HG03196 (cell line): ENCODE measurements around the gene TRAF5.
"Not testable (repeated sequence)": the region's sequence is repeated elsewhere in the genome, so short reads cannot be mapped to it uniquely, and the experiment has no call there.

Experiments
- ATAC-seq: cut with Tn5 transposase; IDR thresholded peaks from one replicate; pipeline ENCODE4 v1.9.1; 2021; ENCODE audit not compliant: unreplicated experiment

TRAF5 gene

DNA sequence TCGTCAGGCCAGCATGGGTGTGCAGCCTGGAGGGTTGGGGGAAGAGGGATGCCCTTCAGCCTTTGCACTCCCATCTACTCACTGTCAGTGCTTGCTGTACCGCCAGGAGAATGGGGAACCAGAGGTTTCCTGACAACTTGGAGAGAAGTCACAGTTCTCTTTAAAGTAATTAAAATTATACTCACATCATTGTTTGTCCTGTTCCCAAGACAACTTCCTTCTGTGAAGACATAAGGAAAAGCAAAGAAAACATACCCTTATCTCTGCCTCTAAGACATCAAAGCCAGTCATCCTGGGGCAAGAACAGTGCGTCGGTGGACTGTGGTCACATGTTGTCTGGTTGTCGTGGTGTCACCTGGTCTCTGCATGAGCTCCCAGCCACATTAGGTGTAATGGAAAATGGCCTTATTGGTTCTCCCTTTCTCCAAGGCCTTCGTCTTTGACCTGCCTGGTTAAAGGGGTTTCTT is 17.6 kb downstream of the TRAF5 start:
- ATAC-seq = no peak

DNA sequence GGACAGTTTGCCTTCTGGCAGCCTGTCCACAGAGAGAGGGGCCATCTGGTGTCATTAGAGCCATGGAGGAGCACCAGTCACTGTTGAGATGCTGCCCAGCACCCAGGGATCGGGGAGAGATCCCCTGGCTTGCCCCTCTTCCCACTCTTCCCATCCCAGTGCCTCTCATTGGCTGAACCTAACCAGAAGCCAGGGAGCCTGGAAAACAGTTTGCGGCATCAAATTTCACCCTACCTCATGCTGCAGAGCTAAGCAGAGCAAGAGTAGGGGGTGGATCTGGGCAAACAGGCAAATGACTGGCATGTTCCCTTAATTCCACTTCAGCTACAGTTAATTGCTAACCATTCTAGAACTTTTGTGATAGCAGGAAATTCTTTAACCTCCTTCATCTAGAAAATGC is 19.1 kb downstream of the TRAF5 start:
- no peak for ATAC-seq

DNA sequence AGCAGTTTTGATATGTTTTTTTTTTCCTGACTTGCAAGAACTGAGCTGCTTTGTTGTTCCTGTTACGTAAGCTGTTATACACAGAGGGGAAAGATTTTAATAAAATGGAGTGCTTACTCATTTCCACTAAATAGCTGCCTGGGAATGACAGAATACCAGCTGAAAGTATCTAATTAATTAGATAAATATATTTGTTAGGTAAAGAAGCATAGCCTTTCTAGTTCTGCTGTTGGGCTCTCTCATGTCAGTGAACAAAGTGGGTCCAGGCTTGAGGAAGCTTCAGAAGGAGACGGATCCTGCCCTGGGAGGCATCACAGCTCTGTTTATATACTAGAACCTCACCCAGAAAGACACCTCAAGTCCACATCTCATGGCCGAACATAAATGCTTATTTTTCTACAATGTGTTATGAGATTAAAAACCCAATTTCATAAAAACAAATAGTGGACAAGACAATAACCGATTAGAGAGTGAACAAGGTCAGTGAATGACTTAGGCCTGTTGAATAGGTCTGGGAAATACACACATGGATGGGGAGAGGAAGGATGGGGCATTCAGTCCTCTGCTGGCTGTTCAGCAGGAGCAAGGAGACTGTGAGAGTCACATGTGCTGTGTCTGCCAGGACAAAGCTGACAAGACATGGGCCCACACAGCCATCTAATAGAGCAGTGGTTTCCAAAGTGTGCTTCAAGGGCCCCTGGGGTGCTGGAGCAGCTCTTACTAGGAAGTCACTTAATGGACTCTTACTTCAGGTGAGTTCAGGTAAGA is 20.6 kb downstream of the TRAF5 start:
- no peak for ATAC-seq

DNA sequence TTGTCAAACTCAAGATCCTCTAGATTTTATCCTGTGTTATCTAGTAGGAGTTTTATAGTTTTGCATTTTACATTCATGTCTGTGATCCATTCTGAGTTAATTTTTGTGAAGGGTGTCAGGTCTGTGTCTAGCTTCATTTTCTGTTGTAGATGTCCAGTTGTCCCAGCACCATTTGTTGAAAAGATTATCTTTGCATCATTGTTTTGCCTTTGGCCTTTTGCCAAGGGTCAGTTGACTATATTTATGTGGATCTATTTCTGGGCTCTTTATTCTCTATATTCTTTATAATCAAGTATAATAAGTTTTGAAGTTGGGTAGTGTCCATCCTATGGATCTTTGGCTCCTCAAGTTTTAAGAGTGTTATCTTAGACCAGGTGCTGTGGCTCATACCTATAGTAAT is 21.9 kb downstream of the TRAF5 start:
- no peak for ATAC-seq

DNA sequence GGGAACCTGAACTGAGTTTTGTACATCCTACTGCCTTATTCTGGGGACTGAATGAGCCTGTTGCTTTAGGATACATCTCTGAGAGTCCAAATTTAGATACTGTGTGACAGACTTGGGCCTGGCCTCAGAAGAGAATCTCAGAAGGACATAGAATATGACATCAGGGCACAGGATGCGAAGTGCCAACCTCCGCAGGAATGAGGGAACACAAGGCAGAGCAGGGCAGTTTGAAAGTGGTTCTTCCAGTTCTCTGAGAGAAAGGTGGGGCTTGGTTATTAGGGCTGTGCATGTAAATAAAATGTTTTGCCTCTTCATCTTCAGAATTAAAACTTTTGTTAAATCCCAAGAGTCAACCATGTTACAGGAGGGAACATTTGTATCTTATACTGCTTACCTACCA is 23.1 kb downstream of the TRAF5 start:
- no peak for ATAC-seq

DNA sequence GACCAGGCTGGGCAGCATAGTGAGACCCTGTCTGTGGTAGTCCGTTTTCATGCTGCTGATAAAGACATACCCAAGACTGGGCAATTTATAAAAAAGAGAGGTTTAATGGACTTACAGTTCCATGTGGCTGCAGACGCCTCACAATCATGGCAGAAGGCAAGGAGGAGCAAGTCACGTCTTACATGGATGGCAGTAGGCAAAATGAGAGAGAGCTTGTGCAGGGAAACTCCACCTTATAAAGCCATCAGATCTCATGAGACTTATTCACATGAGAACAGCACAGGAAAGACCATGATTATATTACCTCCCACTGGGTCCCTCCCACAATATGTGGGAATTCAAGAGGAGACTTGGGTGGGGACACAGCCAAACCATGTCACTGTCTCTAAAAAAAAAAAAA is 25.4 kb downstream of the TRAF5 start:
- ATAC-seq = not testable (repeated sequence)

DNA sequence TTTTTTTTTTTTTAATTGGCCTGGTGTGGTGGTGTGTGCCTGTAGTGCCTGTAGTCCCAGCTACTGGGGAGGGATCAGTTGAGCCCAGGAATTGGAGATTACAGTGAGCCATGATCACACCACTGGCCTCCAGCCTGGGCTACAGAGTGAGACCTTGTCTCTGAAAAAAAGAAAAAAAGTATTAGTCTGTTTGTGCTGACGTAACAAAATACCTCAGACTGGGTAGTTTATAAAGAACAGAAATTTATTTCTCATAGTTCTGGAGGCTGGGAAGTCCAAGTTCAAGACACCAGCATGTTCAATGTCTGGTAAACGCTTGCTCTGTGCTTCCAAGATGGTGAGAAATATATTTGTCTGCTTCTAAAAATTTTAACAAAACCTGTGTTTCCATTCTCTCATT is 25.8 kb downstream of the TRAF5 start:
- no peak for ATAC-seq

DNA sequence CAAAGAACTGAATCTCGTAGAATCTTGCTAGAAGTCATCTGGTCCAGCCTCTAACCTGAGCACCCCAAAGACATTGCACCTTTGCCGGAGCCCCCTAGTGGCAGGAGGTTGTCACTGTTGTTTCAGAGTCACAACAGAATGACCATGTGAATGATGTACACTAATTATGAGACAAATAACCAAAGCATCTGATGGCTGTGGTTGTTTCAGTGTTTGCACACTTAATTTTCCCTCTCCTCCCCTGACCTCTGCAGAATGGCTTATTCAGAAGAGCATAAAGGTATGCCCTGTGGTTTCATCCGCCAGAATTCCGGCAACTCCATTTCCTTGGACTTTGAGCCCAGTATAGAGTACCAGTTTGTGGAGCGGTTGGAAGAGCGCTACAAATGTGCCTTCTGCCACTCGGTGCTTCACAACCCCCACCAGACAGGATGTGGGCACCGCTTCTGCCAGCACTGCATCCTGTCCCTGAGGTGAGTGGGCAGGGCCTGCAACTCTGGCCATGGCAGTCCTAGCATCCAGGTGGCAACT is 26.4 kb downstream of the TRAF5 start:
- peak; percentile 65 for ATAC-seq

DNA sequence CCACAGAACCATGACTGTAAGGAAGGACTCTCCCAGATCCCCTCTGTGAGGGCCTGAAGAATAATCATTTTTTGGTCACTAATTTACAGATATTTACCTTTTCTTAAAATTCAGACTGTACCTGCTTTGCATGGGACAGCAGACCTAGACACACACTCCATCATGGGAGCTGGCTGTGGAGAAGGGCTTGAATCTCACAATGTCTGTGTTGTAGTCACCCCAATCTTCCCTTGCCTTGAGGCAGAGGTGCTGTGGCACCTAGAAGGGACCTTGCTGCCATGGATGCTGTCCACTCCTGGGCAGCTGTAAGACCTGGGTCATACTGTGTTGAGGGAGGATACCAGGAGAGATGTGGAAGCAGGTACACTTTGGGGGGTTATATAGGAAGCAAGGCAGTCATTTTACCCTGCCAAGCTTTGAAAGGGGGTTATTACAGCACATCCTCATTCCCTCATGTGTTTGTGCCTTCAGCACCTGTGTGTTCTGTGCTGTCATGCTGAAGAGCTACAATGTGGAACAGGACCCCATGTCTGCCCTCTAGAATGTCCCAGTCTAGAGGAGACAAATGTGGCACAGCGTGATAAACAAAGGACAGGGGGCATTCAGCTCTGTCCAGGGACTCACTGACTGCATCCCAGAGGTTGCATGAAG is 27.1 kb downstream of the TRAF5 start:
- no peak for ATAC-seq

DNA sequence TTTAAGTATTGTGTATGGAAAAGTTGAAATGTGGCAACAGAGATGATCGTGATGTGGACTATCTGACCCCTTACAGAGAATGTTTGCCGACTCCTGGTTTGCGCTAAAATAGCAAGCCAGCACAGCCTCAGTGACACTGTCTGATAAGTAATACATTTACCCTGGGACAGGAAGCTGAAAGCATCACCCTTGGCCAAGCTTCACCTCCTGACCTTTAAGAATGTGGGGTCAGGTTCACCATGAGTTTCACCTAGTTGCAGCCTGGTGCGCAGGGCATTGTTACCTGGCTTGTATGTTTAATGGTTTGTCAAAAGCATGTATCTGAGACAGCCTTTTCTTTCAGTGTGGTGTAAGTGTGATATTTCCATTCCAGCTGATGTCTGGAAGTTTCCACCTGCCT is 29.2 kb downstream of the TRAF5 start:
- no peak for ATAC-seq

DNA sequence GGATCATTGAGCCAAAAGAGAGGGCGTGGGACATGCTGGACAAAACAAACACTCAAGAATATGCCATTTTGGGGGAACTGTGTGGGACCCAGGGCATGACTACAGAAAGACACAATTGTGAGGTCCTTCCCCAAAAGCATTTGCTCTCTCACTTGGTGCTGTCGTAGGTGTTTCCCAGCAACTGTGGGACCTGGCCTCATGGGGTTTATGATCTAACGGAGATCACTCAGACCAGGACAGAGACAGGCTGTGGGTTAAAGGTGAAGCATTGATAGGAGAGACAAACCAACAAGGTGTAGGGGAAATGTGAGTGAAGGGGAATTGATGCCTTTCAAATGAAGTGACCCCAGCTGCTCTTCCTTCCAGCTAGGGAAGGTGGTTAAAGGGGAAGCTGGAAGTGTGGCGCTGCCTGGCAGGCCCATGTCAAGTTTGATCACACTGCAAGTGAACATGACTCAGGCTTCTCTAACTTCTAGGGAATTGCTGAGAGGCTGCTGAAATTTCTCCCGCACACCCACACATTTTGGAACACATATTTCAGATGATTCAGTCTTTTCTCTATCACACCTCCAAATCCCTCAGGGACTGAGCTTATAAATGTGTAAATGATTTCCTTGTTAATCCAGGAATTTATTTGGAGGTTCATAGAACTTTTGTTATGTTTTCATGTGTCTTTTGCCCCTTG is 30.2 kb downstream of the TRAF5 start:
- no peak for ATAC-seq

DNA sequence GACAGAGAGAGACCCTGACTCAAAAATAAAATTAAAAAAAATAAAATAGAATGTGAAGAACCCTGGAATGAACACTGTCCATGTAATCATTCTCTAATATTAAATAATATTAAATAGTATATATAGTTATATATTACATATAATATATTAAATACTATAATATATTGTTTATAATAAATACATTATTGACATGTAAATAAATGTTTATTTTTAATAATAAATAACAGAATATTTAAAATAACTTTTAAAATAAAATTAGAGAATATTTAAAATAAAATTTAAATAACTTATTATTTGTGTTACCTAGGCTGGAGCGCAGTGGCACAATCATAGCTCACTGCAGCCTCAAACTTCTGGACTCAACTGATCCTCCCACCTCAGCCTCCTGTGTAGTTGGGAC is 32.1 kb downstream of the TRAF5 start:
- ATAC-seq = no peak

DNA sequence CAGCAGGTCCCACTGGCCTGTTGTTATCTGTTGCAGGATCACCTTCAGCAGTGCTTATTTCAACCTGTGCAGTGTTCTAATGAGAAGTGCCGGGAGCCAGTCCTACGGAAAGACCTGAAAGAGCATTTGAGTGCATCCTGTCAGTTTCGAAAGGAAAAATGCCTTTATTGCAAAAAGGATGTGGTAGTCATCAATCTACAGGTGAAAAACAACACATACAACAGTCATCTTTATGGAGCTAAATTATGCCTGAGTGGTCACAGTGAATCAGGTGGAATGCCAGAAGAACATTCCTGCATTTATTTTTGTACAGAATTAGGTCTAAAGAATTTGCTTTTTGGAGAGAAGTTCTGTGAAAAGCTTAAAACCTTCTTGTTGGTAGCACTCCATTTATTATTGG is 33.2 kb downstream of the TRAF5 start:
- ATAC-seq = no peak

DNA sequence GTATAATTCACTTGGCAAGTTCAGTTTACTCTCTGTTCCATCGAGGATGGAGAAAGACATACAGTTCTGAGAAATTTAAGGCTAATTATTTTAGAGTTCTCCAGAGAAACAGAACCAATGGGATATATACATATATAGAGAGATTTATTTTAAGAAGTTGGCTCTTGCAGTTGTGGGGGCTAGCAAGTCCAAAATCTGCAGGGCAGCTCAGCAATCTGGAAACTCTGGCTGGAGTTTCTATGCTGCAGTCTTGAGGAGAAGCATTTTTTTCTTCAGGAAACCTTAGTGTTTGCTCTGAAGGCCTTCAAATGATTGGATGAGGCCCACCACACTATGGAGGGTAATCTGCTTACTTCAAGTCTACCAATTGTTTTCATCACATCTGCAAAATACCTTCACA is 34.6 kb downstream of the TRAF5 start:
- ATAC-seq = no peak

DNA sequence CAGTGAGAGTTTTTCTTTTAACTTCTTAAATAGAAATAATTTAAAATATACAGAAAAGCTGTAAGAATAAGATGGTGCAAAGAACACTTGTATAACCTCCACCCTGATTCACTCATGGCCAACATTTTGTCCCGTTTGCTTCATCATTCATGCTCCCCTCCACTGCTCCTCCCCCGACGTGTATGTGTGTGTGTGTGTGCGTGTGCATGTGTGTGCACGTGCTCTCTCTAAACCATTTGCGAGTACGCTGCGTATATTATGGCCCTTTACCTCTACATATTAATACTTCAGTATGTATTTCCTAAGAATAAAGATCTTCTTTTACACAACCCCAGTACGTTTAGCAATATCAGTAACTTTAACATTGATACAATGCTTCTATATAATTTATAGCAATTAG is 43.0 kb downstream of the TRAF5 start:
- ATAC-seq = no peak

DNA sequence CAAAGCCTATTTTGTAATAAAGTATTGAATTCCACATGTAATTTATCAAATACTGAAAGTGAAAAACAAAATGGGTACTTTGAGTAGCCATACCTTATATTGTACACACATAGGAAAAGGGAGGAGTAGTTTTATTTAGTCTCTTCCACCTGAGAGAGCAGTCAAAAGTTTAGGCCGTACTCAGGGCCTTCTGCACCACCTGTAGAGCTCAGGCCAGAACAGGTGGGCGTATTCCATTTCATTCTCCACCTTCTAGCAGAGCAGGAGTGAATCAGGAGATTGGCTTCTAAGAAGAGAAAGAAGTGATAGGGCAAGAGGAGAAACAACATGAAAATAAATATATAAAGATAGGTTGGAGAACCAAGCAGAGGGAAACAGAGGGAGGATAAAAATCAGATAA is 44.0 kb downstream of the TRAF5 start:
- ATAC-seq = no peak

DNA sequence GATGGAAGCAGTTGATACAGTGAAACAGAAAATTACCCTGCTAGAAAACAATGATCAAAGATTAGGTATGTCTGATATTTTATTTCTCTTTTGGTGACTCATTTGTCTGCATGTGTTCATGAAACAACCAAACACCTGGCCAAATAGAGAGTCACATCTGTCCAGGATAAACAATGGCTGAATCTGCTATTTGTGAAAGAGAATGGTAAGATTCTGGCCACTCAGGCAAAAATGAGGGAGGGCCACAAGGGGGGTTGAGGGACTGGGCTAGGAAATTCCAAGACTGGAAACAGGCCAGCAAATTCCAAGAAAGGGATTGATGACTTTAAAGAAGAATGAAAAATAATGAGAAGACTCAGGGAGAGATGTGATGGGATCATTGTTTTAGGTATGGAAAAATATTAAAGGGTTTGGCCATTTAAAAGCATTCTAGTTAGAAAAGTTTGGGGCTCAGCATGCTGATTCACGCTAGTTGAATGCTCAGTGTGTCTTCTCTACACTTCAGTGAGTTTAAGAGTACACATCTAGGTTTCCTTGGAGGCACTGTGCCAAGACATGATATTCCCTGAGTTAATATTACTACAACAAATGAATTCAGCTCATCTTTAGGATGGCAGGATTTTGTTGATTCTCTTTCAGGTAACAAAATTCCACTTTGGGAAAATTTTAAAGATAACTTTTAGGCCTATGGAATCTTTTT is 44.9 kb downstream of the TRAF5 start:
- ATAC-seq = no peak

DNA sequence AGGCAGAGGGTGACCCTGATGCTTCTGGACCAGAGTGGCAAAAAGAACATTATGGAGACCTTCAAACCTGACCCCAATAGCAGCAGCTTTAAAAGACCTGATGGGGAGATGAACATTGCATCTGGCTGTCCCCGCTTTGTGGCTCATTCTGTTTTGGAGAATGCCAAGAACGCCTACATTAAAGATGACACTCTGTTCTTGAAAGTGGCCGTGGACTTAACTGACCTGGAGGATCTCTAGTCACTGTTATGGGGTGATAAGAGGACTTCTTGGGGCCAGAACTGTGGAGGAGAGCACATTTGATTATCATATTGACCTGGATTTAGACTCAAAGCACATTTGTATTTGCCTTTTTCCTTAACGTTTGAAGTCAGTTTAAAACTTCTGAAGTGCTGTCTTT is 45.8 kb downstream of the TRAF5 start:
- ATAC-seq = no peak

DNA sequence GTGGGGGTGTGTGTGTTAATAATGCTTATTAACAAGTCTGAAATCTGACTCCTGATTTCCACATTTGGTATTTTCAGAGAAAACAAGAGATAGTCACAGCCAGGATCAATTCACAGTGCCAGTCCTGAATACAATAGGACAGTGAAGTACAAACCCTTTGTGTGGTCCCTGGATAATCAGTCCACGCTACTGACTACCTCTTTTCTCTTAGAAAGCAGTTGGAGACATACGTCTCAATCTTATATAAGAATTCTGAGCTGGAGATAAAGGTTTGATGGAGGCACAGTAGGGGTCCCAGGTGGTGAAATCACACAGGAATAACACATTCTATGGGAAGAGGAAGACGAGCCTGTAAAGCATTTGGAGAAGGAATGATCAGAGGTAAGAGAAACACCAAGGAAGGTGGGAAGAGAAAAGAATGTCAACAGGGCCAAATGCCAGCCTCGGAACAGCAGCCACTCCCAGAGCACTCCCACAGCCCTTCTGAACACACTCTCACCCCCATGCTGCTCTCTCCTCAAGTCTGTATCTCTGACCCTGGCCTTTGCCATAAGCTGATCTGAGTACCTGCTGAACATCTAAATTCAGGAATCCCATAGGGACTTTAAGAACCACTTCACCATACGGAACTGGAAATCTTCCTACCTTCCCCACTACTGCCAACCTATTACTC is 48.6 kb downstream of the TRAF5 start:
- no peak for ATAC-seq

DNA sequence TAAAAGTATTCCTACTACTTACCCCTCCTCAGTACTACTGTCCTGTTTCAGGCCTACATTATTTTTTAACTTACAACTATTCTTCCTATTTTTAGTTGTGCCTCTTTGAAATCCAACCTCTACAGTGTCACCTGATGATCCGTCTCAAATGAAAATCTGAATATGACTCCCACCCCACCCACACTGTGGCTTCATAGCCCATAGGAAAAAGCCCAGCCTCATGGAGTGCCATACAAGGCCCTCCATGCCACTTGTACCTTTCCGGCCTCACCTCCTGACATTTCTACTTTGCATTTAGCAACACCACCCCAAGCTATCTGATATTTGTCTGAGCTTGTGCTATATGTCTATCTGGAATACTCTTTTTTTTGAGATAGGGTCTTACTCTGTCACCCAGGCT is 49.3 kb downstream of the TRAF5 start:
- no peak for ATAC-seq
